Endothelial cell (in vitro differentiated cells): ENCODE results near the gene FETUB. TPM values are rescaled to one million over a fixed set of nuclear protein-coding genes. Genes with fewer than 3 reads are reported as not detected.
"Not testable (repeated sequence)": the region's sequence is repeated elsewhere in the genome, so short reads cannot be mapped to it uniquely, and the experiment has no call there.

Experiments used
- DNase-seq: peaks from one replicate; pipeline ENCODE4 v3.0.0; 2021; ENCODE audit warnings: low spot score
- H3K27ac Mint-ChIP-seq: one replicate; pipeline ENCODE4 v1.8.0; 2021; ENCODE audit warnings: mixed read lengths, inconsistent platforms; ENCODE audit not compliant: unreplicated experiment
- H3K27me3 Mint-ChIP-seq: one replicate; pipeline ENCODE4 v1.8.0; 2021; ENCODE audit warnings: mild to moderate bottlenecking, moderate library complexity, mixed read lengths, inconsistent platforms; ENCODE audit not compliant: unreplicated experiment
- H3K36me3 Mint-ChIP-seq: one replicate; pipeline ENCODE4 v1.8.0; 2021; ENCODE audit warnings: mild to moderate bottlenecking, low read depth, mixed read lengths, inconsistent platforms; ENCODE audit not compliant: unreplicated experiment
- H3K4me1 Mint-ChIP-seq: one replicate; pipeline ENCODE4 v1.8.0; 2021; ENCODE audit warnings: mild to moderate bottlenecking, mixed read lengths, inconsistent platforms; ENCODE audit not compliant: unreplicated experiment
- H3K4me3 Mint-ChIP-seq: one replicate; pipeline ENCODE4 v1.8.0; 2021; ENCODE audit warnings: mild to moderate bottlenecking, mixed read lengths, inconsistent platforms; ENCODE audit not compliant: unreplicated experiment
- H3K9me3 Mint-ChIP-seq: one replicate; pipeline ENCODE4 v1.8.0; 2021; ENCODE audit warnings: mixed read lengths, inconsistent platforms; ENCODE audit not compliant: unreplicated experiment
- CTCF ChIP-seq: fragments of 200-600 bp; sonication (generic); IDR thresholded peaks from one replicate; pipeline ENCODE4 v1.5.0; 2021; ENCODE audit warnings: antibody characterized with exemption; ENCODE audit not compliant: unreplicated experiment
- total RNA-seq: library from RNA; stranded (reverse); fragmentation: NEBNext Ultra II Directional; extraction: Animal tissue kit (Norgen Biotek cat#: 25700); gene quantifications from one replicate; pipeline ENCODE4 v1.2.1, GENCODE V29; 2021; ENCODE audit not compliant: unreplicated experiment

FETUB gene
- total RNA-seq, 1 donor from 2014 or later, result not detected

DNA sequence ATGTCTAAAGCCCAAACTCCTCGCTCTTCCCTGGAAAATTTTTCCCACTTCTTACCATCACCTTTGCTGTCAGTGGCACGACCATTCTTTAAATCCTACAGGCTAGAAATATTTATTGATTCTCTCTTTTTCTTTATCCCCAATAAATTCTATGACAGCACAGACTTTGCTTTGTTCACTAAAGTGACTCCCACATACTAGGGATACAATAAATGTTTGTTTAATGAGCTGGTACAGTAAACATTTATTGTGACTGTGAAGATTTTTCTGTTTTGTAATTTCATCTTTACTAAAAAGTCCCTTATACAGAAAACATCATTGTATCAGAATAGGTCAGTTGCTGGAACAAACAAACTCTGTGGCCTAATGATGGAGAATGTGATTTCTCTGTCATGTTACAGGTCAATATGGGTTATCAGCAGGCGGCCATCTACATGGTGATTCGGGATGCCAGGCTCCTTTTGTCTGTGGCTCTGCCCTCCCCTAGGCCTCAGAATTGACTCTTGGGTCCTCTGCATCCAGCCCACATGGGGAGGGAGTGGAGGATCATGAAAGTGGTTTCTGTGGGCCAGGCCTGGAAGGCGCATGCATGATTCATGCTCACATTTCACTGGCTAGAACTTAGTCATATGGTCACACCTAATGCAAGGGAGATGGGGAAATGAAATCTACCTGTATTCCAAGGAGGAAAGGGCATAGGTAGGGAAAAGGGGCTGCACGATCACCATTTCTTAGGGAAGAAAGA lies 54.3 kb downstream of the FETUB start:
- Mint-ChIP-seq H3K27ac (no peak overlapping the region), H3K27me3 (no peaks in the 10 kb centered on the region), H3K9me3 (no peaks in the 10 kb centered on the region), H3K4me1 (no peaks in the 10 kb centered on the region), H3K36me3 (no peaks in the 10 kb centered on the region), H3K4me3 (no peak overlapping the region)
- TF ChIP-seq CTCF, result no peak
- no peak for DNase-seq

DNA sequence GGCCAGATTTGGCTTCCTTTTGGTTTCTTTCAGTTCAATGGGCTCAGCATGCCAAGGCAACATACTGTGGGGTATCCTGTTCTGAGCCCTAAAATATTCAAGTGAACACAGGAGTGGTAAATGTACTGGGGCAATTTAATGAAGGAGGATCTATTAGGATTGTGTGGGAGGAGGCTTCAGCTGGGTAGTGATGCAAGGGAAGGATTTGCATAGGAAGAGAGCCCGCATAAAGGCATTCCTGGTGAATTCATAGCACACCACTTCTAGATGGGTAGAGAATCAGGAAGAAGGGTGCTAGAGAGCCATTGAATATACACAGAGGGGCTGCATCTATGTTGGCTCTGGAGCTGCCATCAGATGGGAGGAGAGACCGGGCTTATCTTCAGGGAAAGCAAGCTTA lies 56.3 kb downstream of the FETUB start:
- Mint-ChIP-seq H3K27me3 (no peaks in the 10 kb centered on the region), H3K9me3 (no peaks in the 10 kb centered on the region), H3K4me1 (no peaks in the 10 kb centered on the region), H3K27ac (no peak overlapping the region), H3K4me3 (no peak overlapping the region), H3K36me3 (no peaks in the 10 kb centered on the region)
- DNase-seq, result no peak
- no peak for TF ChIP-seq CTCF

- Mint-ChIP-seq H3K36me3 (no peaks in the 10 kb centered on the region), H3K4me1 (no peaks in the 10 kb centered on the region), H3K4me3 (no peak overlapping the region), H3K9me3 (no peaks in the 10 kb centered on the region), H3K27ac (no peak overlapping the region), H3K27me3 (no peaks in the 10 kb centered on the region)
- DNase-seq, result no peak
- no peak for TF ChIP-seq CTCF
Measured at GRCh38 chr3:186697510-186697909, 57.3 kb downstream of the FETUB start.

GRCh38 chr3:186700267-186700666 lies 60.1 kb downstream of the FETUB start:
- Mint-ChIP-seq H3K36me3 (no peaks in the 10 kb centered on the region), H3K4me3 (no peak overlapping the region), H3K27me3 (no peaks in the 10 kb centered on the region), H3K9me3 (no peaks in the 10 kb centered on the region), H3K27ac (no peak overlapping the region), H3K4me1 (no peaks in the 10 kb centered on the region)
- no peak for DNase-seq
- TF ChIP-seq CTCF, result no peak

- H3K4me1 Mint-ChIP-seq, H3K4me3 Mint-ChIP-seq, H3K9me3 Mint-ChIP-seq, DNase-seq, H3K36me3 Mint-ChIP-seq, H3K27me3 Mint-ChIP-seq, H3K27ac Mint-ChIP-seq: not testable (repeated sequence)
Measured at GRCh38 chr3:186702451-186702850, 62.3 kb downstream of the FETUB start.

Other genes starting within 250 kb of the FETUB start
- 5.8 TPM for gene CRYGS, start 96.0 kb upstream of the FETUB start, total RNA-seq
- gene TBCCD1, start 73.1 kb upstream of the FETUB start, total RNA-seq, result 19.5 TPM
- gene DNAJB11, start 69.7 kb upstream of the FETUB start, total RNA-seq, result 71.2 TPM
- not detected for gene AHSG, start 27.3 kb upstream of the FETUB start, total RNA-seq
- not detected for gene HRG, start 25.6 kb downstream of the FETUB start, total RNA-seq
- not detected for gene KNG1, start 77.0 kb downstream of the FETUB start, total RNA-seq
- 260 TPM for gene EIF4A2, start 143.2 kb downstream of the FETUB start, total RNA-seq
- 30.2 TPM for gene RFC4, start 166.1 kb downstream of the FETUB start, total RNA-seq
- gene ADIPOQ, start 202.3 kb downstream of the FETUB start, total RNA-seq, result not detected